ENCODE data around the gene POU2F1.

POU2F1 gene

DNA sequence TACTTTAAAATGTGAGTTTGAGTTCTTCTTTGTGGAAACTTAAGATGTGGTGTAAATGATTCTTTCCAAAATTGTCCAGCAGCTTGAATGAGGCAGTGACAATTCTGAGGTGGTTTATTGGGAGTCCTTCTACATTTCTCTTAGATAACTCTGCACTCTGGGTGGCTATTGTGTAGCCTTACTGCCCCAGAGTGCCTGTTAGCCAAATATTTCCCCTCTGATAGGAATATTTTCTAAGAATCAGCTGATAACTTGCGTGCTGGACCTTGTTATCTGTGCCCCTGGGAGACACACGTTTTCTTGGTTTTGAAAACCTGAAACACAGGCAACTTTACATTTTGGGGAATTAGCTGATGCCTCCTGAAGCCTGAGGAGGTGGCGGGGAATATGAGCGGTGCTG is 206.0 kb downstream of the POU2F1 start:
- Histone ChIP-seq H3K4me3 (replicated peaks; ENCODE audit: low read depth, low read length) (no peak overlapping the region), H3K36me3 (ENCODE audit: control insufficient read depth, insufficient read depth, low read length) (peaks cover 2% of the 10 kb centered on the region), H3K27me3 (replicated peaks; ENCODE audit: control insufficient read depth, insufficient read depth, low read length) (no peaks in the 10 kb centered on the region)
- DNase-seq (ENCODE audit: extremely low read depth, insufficient read length), result no peak
- TF ChIP-seq, protein P1, sequence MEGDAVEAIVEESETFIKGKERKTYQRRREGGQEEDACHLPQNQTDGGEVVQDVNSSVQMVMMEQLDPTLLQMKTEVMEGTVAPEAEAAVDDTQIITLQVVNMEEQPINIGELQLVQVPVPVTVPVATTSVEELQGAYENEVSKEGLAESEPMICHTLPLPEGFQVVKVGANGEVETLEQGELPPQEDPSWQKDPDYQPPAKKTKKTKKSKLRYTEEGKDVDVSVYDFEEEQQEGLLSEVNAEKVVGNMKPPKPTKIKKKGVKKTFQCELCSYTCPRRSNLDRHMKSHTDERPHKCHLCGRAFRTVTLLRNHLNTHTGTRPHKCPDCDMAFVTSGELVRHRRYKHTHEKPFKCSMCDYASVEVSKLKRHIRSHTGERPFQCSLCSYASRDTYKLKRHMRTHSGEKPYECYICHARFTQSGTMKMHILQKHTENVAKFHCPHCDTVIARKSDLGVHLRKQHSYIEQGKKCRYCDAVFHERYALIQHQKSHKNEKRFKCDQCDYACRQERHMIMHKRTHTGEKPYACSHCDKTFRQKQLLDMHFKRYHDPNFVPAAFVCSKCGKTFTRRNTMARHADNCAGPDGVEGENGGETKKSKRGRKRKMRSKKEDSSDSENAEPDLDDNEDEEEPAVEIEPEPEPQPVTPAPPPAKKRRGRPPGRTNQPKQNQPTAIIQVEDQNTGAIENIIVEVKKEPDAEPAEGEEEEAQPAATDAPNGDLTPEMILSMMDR (IDR thresholded peaks at IDR 0.05; ENCODE audit: insufficient read depth, low read length, poor library complexity, severe bottlenecking), result no peak

DNA sequence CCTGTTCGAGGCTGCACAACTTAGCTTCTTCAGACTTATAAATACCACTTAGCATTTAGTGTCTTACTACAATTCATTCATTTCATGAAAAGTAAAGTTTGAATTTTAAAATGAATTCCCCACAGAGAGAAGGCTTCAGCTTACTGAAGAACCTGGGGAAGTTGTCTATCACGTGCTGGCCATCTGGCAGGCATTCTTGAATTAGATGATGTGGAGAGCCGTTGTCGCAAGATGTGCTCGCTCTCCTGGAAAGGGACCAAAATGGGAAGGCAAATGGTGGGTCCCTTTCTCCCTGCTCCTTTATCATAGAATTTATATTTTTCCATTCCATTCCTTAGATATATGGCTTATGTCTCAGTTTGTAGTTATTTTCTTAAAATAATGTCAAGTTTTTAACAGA is 207.2 kb downstream of the POU2F1 start:
- TF ChIP-seq, protein P1 (IDR thresholded peaks at IDR 0.05; ENCODE audit: insufficient read depth, low read length, poor library complexity, severe bottlenecking), result no peak
- no peak overlapping the region for H3K4me3 ChIP-seq (replicated peaks; ENCODE audit: low read depth, low read length)
- no peak for DNase-seq (ENCODE audit: extremely low read depth, insufficient read length)
- no peaks in the 10 kb centered on the region; the same call in 1 of the 2 replicates for H3K36me3 ChIP-seq (ENCODE audit: control insufficient read depth, insufficient read depth, low read length)
- H3K27me3 ChIP-seq (replicated peaks; ENCODE audit: control insufficient read depth, insufficient read depth, low read length), result no peaks in the 10 kb centered on the region

DNA sequence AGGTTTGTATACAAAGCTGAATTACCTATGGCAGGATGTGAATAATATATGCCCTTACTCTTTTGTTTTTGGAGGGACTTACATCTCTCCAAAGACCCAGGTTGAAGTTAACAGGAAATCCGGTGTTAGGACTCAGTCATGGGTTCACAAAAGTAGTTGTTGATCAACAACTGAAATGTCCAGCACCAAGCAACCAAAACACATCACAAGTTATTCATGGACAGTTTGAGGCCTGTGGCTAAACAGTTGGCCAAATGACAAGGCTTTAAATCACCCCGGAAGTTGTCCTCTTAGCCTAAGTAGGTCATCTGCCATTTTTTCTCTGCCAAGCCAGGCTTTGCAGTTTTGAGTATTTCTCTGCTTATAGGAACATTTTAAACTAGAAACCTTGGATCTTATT is 207.7 kb downstream of the POU2F1 start:
- TF ChIP-seq, protein P1 (IDR thresholded peaks at IDR 0.05; ENCODE audit: insufficient read depth, low read length, poor library complexity, severe bottlenecking), result no peak
- Histone ChIP-seq H3K4me3 (replicated peaks; ENCODE audit: low read depth, low read length) (no peak overlapping the region), H3K36me3 (ENCODE audit: control insufficient read depth, insufficient read depth, low read length) (no peaks in the 10 kb centered on the region; the same call in 1 of the 2 replicates), H3K27me3 (replicated peaks; ENCODE audit: control insufficient read depth, insufficient read depth, low read length) (no peaks in the 10 kb centered on the region)
- no peak for DNase-seq (ENCODE audit: extremely low read depth, insufficient read length)

DNA sequence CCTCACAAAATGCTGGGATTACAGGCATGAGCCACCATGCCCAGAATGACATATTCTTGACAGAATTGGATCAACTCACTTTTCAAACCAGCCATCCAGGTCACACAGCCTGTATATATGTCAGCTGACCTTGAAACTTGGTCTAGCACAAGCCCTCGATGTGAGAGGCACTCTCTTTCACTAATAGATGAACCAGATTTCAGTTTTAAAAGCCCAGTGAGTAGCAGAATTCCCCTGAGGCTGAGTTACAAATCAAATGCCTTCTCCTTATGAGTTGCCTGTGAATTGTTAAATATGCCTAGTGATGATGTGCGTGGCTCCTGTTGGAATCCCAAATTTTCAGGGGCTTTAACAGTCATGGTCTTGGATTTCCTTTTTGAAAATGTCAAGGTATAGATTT is 208.9 kb downstream of the POU2F1 start:
- Histone ChIP-seq H3K27me3 (replicated peaks; ENCODE audit: control insufficient read depth, insufficient read depth, low read length) (no peaks in the 10 kb centered on the region), H3K4me3 (replicated peaks; ENCODE audit: low read depth, low read length) (no peak overlapping the region), H3K36me3 (ENCODE audit: control insufficient read depth, insufficient read depth, low read length) (no peaks in the 10 kb centered on the region; the same call in 1 of the 2 replicates)
- TF ChIP-seq, protein P1 (IDR thresholded peaks at IDR 0.05; ENCODE audit: insufficient read depth, low read length, poor library complexity, severe bottlenecking), result no peak
- no peak for DNase-seq (ENCODE audit: extremely low read depth, insufficient read length)

DNA sequence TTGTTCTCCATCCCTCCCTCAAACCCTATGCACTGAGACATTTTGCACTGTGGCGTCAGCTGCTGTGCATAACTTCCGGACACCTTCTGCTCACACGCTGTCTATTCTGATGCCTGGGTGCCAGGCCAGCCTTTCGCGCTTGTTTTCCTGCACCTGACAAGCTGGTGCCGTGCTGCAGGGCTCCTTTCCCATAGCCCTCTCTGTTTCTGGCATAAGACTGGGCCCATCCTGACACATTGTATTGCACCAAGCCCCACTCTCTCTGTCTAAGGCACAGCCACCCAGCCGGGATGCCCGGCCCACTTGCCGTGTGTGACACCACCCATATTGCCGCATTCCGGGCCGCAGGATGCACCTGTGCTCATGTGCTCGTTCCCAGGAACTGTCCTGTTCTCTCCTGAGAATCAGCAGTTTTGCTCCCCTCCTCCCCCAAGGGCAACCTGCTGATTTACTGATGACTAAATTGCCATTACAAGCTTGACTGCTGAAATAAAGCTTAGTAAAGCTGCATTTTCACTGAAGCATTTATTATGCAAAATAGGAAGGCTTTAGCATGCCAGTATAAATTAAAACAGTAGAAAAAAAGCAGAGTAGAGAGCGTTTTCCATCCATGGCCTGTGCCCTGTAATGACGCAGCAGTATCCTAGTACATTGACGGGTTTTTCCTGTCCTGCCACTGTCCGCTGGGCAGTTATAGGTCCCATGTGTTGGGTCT is 209.6 kb downstream of the POU2F1 start:
- H3K36me3 ChIP-seq (ENCODE audit: control insufficient read depth, insufficient read depth, low read length), result no peaks in the 10 kb centered on the region; the same call in 1 of the 2 replicates
- no peak overlapping the region for H3K4me3 ChIP-seq (replicated peaks; ENCODE audit: low read depth, low read length)
- TF ChIP-seq, protein P1 (IDR thresholded peaks at IDR 0.05; ENCODE audit: insufficient read depth, low read length, poor library complexity, severe bottlenecking), result no peak
- no peaks in the 10 kb centered on the region for H3K27me3 ChIP-seq (replicated peaks; ENCODE audit: control insufficient read depth, insufficient read depth, low read length)
- peak; percentile 41 for DNase-seq (ENCODE audit: extremely low read depth, insufficient read length)
